MCF 10A (cell line): Measurements from ENCODE around the gene HYKK. TPM values are rescaled to one million over a fixed set of nuclear protein-coding genes. Genes with fewer than 3 reads are reported as not detected.
A peak's percentile ranks its signal among the peaks of the same experiment; 100 is the strongest.

ENCODE experiments used
- BruUV-seq: library from RNA; stranded (reverse); fragments of 400-500 nt; replicated peaks from 2 replicates; lab custom pipeline; 2021; lab: Mats Ljungman, UMichigan
- CTCF ChIA-PET: fragments of 300-600 bp; sonication (Branson Sonifier 250); formaldehyde crosslinking; extraction: SDS; loops from one replicate; lab custom pipeline; 2021; ENCODE audit warnings: antibody characterized with exemption, inconsistent platforms; lab: Yijun Ruan, JAX
- POLR2A ChIA-PET: fragments of 300-600, 350-650 bp; sonication (Branson Sonifier 250); formaldehyde crosslinking; extraction: SDS; loops from one replicate; lab custom pipeline; 2020; ENCODE audit warnings: antibody characterized with exemption, inconsistent platforms; lab: Yijun Ruan, JAX
- DNase-seq: peaks from one replicate; pipeline ENCODE4 v3.0.0-alpha.2; 2018; ENCODE audit not compliant: unreplicated experiment
- H3K27ac Mint-ChIP-seq: one replicate; pipeline ENCODE4 v1.8.0; 2022; ENCODE audit warnings: mild to moderate bottlenecking, low read depth, mixed read lengths; ENCODE audit not compliant: unreplicated experiment
- H3K27me3 Mint-ChIP-seq: one replicate; pipeline ENCODE4 v1.8.0; 2022; ENCODE audit warnings: mixed read lengths; ENCODE audit not compliant: insufficient read depth, unreplicated experiment
- H3K36me3 Mint-ChIP-seq: one replicate; pipeline ENCODE4 v1.8.0; 2022; ENCODE audit warnings: mild to moderate bottlenecking, moderate library complexity, mixed read lengths; ENCODE audit not compliant: insufficient read depth, unreplicated experiment
- H3K4me1 Mint-ChIP-seq: one replicate; pipeline ENCODE4 v1.8.0; 2022; ENCODE audit warnings: mixed read lengths; ENCODE audit not compliant: insufficient read depth, unreplicated experiment
- H3K4me3 Mint-ChIP-seq: one replicate; pipeline ENCODE4 v1.8.0; 2022; ENCODE audit warnings: mild to moderate bottlenecking, moderate library complexity, mixed read lengths; ENCODE audit not compliant: unreplicated experiment
- H3K9me3 Mint-ChIP-seq: one replicate; pipeline ENCODE4 v1.8.0; 2022; ENCODE audit warnings: mixed read lengths; ENCODE audit not compliant: unreplicated experiment
- CTCF ChIP-seq: fragments of 200-600 bp; IDR thresholded peaks from one replicate; pipeline ENCODE4 v1.8.0; 2022; ENCODE audit warnings: antibody characterized with exemption, mild to moderate bottlenecking; ENCODE audit not compliant: unreplicated experiment
- intact Hi-C: fragments of 100-400 bp; cut with micrococcal nuclease; formaldehyde crosslinking; loops from 2 replicates; pipeline ENCODE4 v1.14.1; 2022
- total RNA-seq: library from RNA; stranded (reverse); gene quantifications from 2 replicates; pipeline ENCODE4 v1.2.3, GENCODE V29; 2022

The HYKK gene
- total RNA-seq, 1 experiment from 2014 or later: 1.2 TPM

GRCh38 chr15:78492872-78493271 is 14.5 kb upstream of the HYKK start:
- no TSS peak for BruUV-seq
- intact Hi-C loops: no loop called here
- TF ChIP-seq CTCF: no peak
- no peaks in the 10 kb centered on the region for H3K27me3 Mint-ChIP-seq
- H3K4me1 Mint-ChIP-seq: no peaks in the 10 kb centered on the region
- POLR2A ChIA-PET: no interaction called here
- CTCF ChIA-PET: no interaction called here
- no peaks in the 10 kb centered on the region for H3K9me3 Mint-ChIP-seq
- no peak overlapping the region for H3K4me3 Mint-ChIP-seq
- H3K36me3 Mint-ChIP-seq: peaks cover 97% of the 10 kb centered on the region
- no peak for DNase-seq
- H3K27ac Mint-ChIP-seq: no peak overlapping the region

GRCh38 chr15:78501857-78502256 is 5.5 kb upstream of the HYKK start:
- no peak overlapping the region for H3K27ac Mint-ChIP-seq
- H3K9me3 Mint-ChIP-seq: no peaks in the 10 kb centered on the region
- H3K4me1 Mint-ChIP-seq: no peaks in the 10 kb centered on the region
- CTCF ChIA-PET: no interaction called here
- intact Hi-C loops: no loop called here
- POLR2A ChIA-PET: interaction anchor here (1.9 kb wide), 1 partner anchor 49 kb away, joined by 4 read pairs; no protein-coding TSS in a partner anchor
- no peak for DNase-seq
- H3K36me3 Mint-ChIP-seq: peaks cover 51% of the 10 kb centered on the region
- H3K27me3 Mint-ChIP-seq: no peaks in the 10 kb centered on the region
- BruUV-seq: no TSS peak
- no peak overlapping the region for H3K4me3 Mint-ChIP-seq
- no peak for TF ChIP-seq CTCF

GRCh38 chr15:78502641-78503040 is 4.7 kb upstream of the HYKK start:
- Mint-ChIP-seq H3K27ac (no peak overlapping the region), H3K27me3 (no peaks in the 10 kb centered on the region), H3K9me3 (no peaks in the 10 kb centered on the region), H3K36me3 (peaks cover 43% of the 10 kb centered on the region), H3K4me1 (no peaks in the 10 kb centered on the region), H3K4me3 (no peak overlapping the region)
- POLR2A ChIA-PET: interaction anchor here (0.6 to 1.9 kb wide), 2 partner anchors 50 to 65 kb away, joined by 3 to 4 read pairs; partner anchors contain the start of gene IREB2
- no peak for DNase-seq
- CTCF ChIA-PET: no interaction called here
- no peak for TF ChIP-seq CTCF
- intact Hi-C loops: no loop called here
- no TSS peak for BruUV-seq

- ChIA-PET CTCF (interaction anchor here (0.6 to 0.9 kb wide), 4 partner anchors 11 to 243 kb away, joined by 3 to 4 read pairs (median 3); no protein-coding TSS in a partner anchor), POLR2A (interaction anchor here (0.5 to 4.7 kb wide), 6 partner anchors 9 to 203 kb away, joined by 3 to 39 read pairs (median 4); partner anchors contain the start of genes CHRNA5, IREB2 and PSMA4)
- no peak for TF ChIP-seq CTCF
- no TSS peak for BruUV-seq
- Mint-ChIP-seq H3K4me3 (peak overlapping the region; percentile 85), H3K27me3 (no peaks in the 10 kb centered on the region), H3K27ac (peak overlapping the region; percentile 69), H3K36me3 (peaks cover 2% of the 10 kb centered on the region), H3K4me1 (peaks cover 7% of the 10 kb centered on the region), H3K9me3 (no peaks in the 10 kb centered on the region)
- DNase-seq: no peak
- intact Hi-C loops: loop anchor here (2.0 kb wide), 1 partner anchor 57 kb away; the partner anchor contains the start of gene CHRNA5
Measured at GRCh38 chr15:78507831-78508160, 419 bp downstream of the HYKK start.
